ENCODE measurements around the gene TMEM106C. TPM values are rescaled to one million over a fixed set of nuclear protein-coding genes. Genes with fewer than 3 reads are reported as not detected.
A peak's percentile ranks its signal among the peaks of the same experiment; 100 is the strongest.

Gene TMEM106C
- total and polyA plus RNA-seq, 2 of the 4 experiments (the other 2 are of a cell fraction) = 72.1 to 74.6 TPM

- Histone ChIP-seq H3K9me1 (ENCODE audit: insufficient read depth, low read length) (no peaks in the 10 kb centered on the region; the same call in 1 of the 2 replicates), H2BK120ac (ENCODE audit: low read depth, low read length) (no peak overlapping the region), H4K91ac (ENCODE audit: insufficient read depth, low read depth, low read length) (no peak overlapping the region), H2BK5ac (ENCODE audit: low read depth, low read length, poor library complexity, severe bottlenecking) (no peak overlapping the region), H3K4me3 (ENCODE audit: insufficient read depth, low read depth, low read length) (no peak overlapping the region), H3K4me1 (ENCODE audit: control insufficient read depth, insufficient read depth, low read length) (no peaks in the 10 kb centered on the region; the same call in 1 of the 2 replicates), H3K4me2 (ENCODE audit: low read depth, low read length) (no peak overlapping the region), H3K27ac (ENCODE audit: insufficient read depth, low read length) (no peak overlapping the region), H3K9ac (ENCODE audit: low read depth, low read length) (no peak overlapping the region), H2BK20ac (ENCODE audit: low read depth, low read length) (no peak overlapping the region), H3K18ac (ENCODE audit: low read depth, low read length) (no peak overlapping the region), H3K36me3 (ENCODE audit: control insufficient read depth, insufficient read depth, low read length) (no peaks in the 10 kb centered on the region), H3K23ac (ENCODE audit: low read depth, low read length) (no peak overlapping the region), H2BK15ac (ENCODE audit: low read depth, low read length) (no peak overlapping the region), H3K27me3 (ENCODE audit: control insufficient read depth, insufficient read depth, low read length) (peaks cover 52% of the 10 kb centered on the region), H3K79me1 (ENCODE audit: low read depth in 1 of 2, low read length in 2 of 2) (no peaks in the 10 kb centered on the region), H3K14ac (replicated peaks; ENCODE audit: low read depth, low read length) (no peak overlapping the region), H3K56ac (ENCODE audit: extremely low read depth, insufficient read depth, low read length) (no peak overlapping the region), H2AK5ac (ENCODE audit: low read depth, low read length) (no peak overlapping the region), H4K5ac (ENCODE audit: low read depth, low read length) (no peak overlapping the region), H3K9me3 (ENCODE audit: control insufficient read depth, insufficient read depth, low read length) (no peaks in the 10 kb centered on the region), H3K4ac (ENCODE audit: low read depth, low read length) (no peak overlapping the region), H4K20me1 (ENCODE audit: insufficient read depth, low read length) (no peaks in the 10 kb centered on the region), H2AFZ (replicated peaks; ENCODE audit: low read length, poor library complexity) (no peak overlapping the region), H4K8ac (ENCODE audit: low read depth in 2 of 2, low read length in 2 of 2) (no peak overlapping the region), H2AK9ac (replicated peaks; ENCODE audit: low read depth, low read length, poor library complexity) (peak overlapping the region; percentile 78)
- peak; percentile 35 for DNase-seq
- TF ChIP-seq CEBPB (IDR thresholded peaks at IDR 0.05; ENCODE audit: low read depth, low read length) (no peak), USF2 (IDR thresholded peaks at IDR 0.05; ENCODE audit: low read depth, low read length) (no peak), RFX5 (IDR thresholded peaks at IDR 0.05; ENCODE audit: low read depth, low read length) (no peak), NFE2L2 (IDR thresholded peaks at IDR 0.05; ENCODE audit: low read depth, low read length) (no peak), ELK1 (IDR thresholded peaks at IDR 0.05; ENCODE audit: borderline replicate concordance, low read depth, low read length) (no peak)
- TF ChIP-seq, protein P1, sequence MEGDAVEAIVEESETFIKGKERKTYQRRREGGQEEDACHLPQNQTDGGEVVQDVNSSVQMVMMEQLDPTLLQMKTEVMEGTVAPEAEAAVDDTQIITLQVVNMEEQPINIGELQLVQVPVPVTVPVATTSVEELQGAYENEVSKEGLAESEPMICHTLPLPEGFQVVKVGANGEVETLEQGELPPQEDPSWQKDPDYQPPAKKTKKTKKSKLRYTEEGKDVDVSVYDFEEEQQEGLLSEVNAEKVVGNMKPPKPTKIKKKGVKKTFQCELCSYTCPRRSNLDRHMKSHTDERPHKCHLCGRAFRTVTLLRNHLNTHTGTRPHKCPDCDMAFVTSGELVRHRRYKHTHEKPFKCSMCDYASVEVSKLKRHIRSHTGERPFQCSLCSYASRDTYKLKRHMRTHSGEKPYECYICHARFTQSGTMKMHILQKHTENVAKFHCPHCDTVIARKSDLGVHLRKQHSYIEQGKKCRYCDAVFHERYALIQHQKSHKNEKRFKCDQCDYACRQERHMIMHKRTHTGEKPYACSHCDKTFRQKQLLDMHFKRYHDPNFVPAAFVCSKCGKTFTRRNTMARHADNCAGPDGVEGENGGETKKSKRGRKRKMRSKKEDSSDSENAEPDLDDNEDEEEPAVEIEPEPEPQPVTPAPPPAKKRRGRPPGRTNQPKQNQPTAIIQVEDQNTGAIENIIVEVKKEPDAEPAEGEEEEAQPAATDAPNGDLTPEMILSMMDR (conservative IDR thresholded peaks at IDR 0.05; ENCODE audit: low read depth, low read length) = 0 out of 2 replicates have a peak, but pooled peaks have one; percentile 9
- intact Hi-C loops (cut with micrococcal nuclease) = no loop called here
- in situ Hi-C loops (cut with MboI; ENCODE audit: low sequenced_read_pairs) = no loop called here
- 0 out of 2 replicates have a peak, but pooled peaks have one; percentile 15 for ATAC-seq (ENCODE audit: low read depth)
- BruUV-seq (replicated peaks) = no TSS peak
- WGBS, 2 experiments (ENCODE audit: extremely low coverage in 2 of 2, insufficient read length in 1 of 2) = no CpG with 5 or more reads among the region's 7 CpGs
- dilution Hi-C loops (cut with HindIII; ENCODE audit: low sequenced_read_pairs, unreplicated experiment) = no loop called here
- ChIA-PET CTCF (no interaction called here), POLR2A (ENCODE audit: unreplicated experiment) (no interaction called here)
Measured at GRCh38 chr12:47990351-47991105, 27.1 kb downstream of the TMEM106C start.

Measured in IMR-90 (cell line).